ENCODE results near the gene MEGF6.

MEGF6 gene

GRCh38 chr1:3472088-3472850 is 139.0 kb downstream of the MEGF6 start:
- no peaks in the 10 kb centered on the region for H3K9me3 ChIP-seq (ENCODE audit: control insufficient read depth, low read length)
- H3K4me2 ChIP-seq (ENCODE audit: low read length), result no peak overlapping the region
- H3K27ac ChIP-seq, result no peak overlapping the region
- H3K4me3 ChIP-seq (ENCODE audit: low read depth, low read length), result no peak overlapping the region
- no peaks in the 10 kb centered on the region for H3K79me2 ChIP-seq
- no peak overlapping the region for H3K9ac ChIP-seq
- no peaks in the 10 kb centered on the region for H3K36me3 ChIP-seq (ENCODE audit: control insufficient read depth, insufficient read depth, low read length)
- H2AFZ ChIP-seq, result no peak overlapping the region
- TF ChIP-seq CTCF (IDR thresholded peaks at IDR 0.05), result no peak
- H3K4me1 ChIP-seq, result no peaks in the 10 kb centered on the region
- H3K27me3 ChIP-seq (ENCODE audit: control insufficient read depth, insufficient read depth, low read length), result no peaks in the 10 kb centered on the region

GRCh38 chr1:3471356-3472087 is 139.8 kb downstream of the MEGF6 start:
- H3K9me3 ChIP-seq (ENCODE audit: control insufficient read depth, low read length), result no peaks in the 10 kb centered on the region
- H2AFZ ChIP-seq, result no peak overlapping the region
- H3K4me2 ChIP-seq (ENCODE audit: low read length), result no peak overlapping the region
- H3K36me3 ChIP-seq (ENCODE audit: control insufficient read depth, insufficient read depth, low read length), result no peaks in the 10 kb centered on the region
- no peaks in the 10 kb centered on the region for H3K4me1 ChIP-seq
- no peaks in the 10 kb centered on the region for H3K79me2 ChIP-seq
- no peak overlapping the region for H3K9ac ChIP-seq
- no peaks in the 10 kb centered on the region for H3K27me3 ChIP-seq (ENCODE audit: control insufficient read depth, insufficient read depth, low read length)
- no peak for TF ChIP-seq CTCF (IDR thresholded peaks at IDR 0.05)
- H3K4me3 ChIP-seq (ENCODE audit: low read depth, low read length), result no peak overlapping the region
- H3K27ac ChIP-seq, result no peak overlapping the region

GRCh38 chr1:3470650-3471355 is 140.5 kb downstream of the MEGF6 start:
- no peak overlapping the region for H3K27ac ChIP-seq
- no peaks in the 10 kb centered on the region for H3K4me1 ChIP-seq
- TF ChIP-seq CTCF (IDR thresholded peaks at IDR 0.05), result no peak
- no peak overlapping the region for H2AFZ ChIP-seq
- H3K9me3 ChIP-seq (ENCODE audit: control insufficient read depth, low read length), result no peaks in the 10 kb centered on the region
- no peak overlapping the region for H3K4me3 ChIP-seq (ENCODE audit: low read depth, low read length)
- H3K4me2 ChIP-seq (ENCODE audit: low read length), result no peak overlapping the region
- no peaks in the 10 kb centered on the region for H3K27me3 ChIP-seq (ENCODE audit: control insufficient read depth, insufficient read depth, low read length)
- no peak overlapping the region for H3K9ac ChIP-seq
- H3K79me2 ChIP-seq, result no peaks in the 10 kb centered on the region
- H3K36me3 ChIP-seq (ENCODE audit: control insufficient read depth, insufficient read depth, low read length), result no peaks in the 10 kb centered on the region

- H3K36me3 ChIP-seq (ENCODE audit: control insufficient read depth, insufficient read depth, low read length), result no peaks in the 10 kb centered on the region
- H3K4me3 ChIP-seq (ENCODE audit: low read depth, low read length), result no peak overlapping the region
- H3K27ac ChIP-seq, result no peak overlapping the region
- no peaks in the 10 kb centered on the region for H3K79me2 ChIP-seq
- no peaks in the 10 kb centered on the region for H3K4me1 ChIP-seq
- TF ChIP-seq CTCF (IDR thresholded peaks at IDR 0.05), result no peak
- H2AFZ ChIP-seq, result no peak overlapping the region
- H3K27me3 ChIP-seq (ENCODE audit: control insufficient read depth, insufficient read depth, low read length), result no peaks in the 10 kb centered on the region
- H3K9me3 ChIP-seq (ENCODE audit: control insufficient read depth, low read length), result no peaks in the 10 kb centered on the region
- H3K9ac ChIP-seq, result no peak overlapping the region
- H3K4me2 ChIP-seq (ENCODE audit: low read length), result no peak overlapping the region
Observed at GRCh38 chr1:3469849-3470649, 141.3 kb downstream of the MEGF6 start.

All from parathyroid adenoma (tissue), 2 donors.